Stimulated activated CD8-positive, alpha-beta memory T cell treated with anti-CD3 and anti-CD28 coated beads, Interleukin-7, amount 100 ng/mL, for 24 hours (primary cell): Measurements from ENCODE around the gene ATP5PB.

Source experiments
- DNase-seq: peaks from one replicate; pipeline ENCODE4 v3.0.0-alpha.2; 2020; ENCODE audit warnings: low read depth

The ATP5PB gene

GRCh38 chr1:111507411-111508201 lies 58.3 kb downstream of the ATP5PB start:
- DNase-seq, result no peak

- DNase-seq, result no peak
Measured at GRCh38 chr1:111509997-111510375, 60.7 kb downstream of the ATP5PB start.

GRCh38 chr1:111511370-111511769 lies 62.1 kb downstream of the ATP5PB start:
- no peak for DNase-seq
